Endothelial cell of umbilical vein (primary cell): ENCODE results near the gene GLRA1.

ENCODE experiments used
- EZH2 ChIP-seq: IDR thresholded peaks from 2 replicates; pipeline ENCODE4 v1.6.1; 2012; ENCODE audit warnings: borderline replicate concordance, low read depth, mild to moderate bottlenecking, moderate library complexity, low read length, inconsistent platforms; ENCODE audit not compliant: severe bottlenecking
- FOS ChIP-seq: IDR thresholded peaks from 2 replicates; pipeline ENCODE4 v1.6.1; 2011; ENCODE audit warnings: mild to moderate bottlenecking, low read length, moderate library complexity, borderline replicate concordance; ENCODE audit not compliant: insufficient read depth
- GATA2 ChIP-seq: IDR thresholded peaks from 2 replicates; pipeline ENCODE4 v1.7.0; 2011; ENCODE audit warnings: low read depth, mild to moderate bottlenecking, moderate library complexity, mixed read lengths, low read length; ENCODE audit not compliant: insufficient read length, insufficient read depth
- JUN ChIP-seq: IDR thresholded peaks from 2 replicates; pipeline ENCODE4 v1.6.1; 2011; ENCODE audit warnings: borderline replicate concordance, low read depth; ENCODE audit not compliant: insufficient read length, insufficient read depth
- MYC ChIP-seq: IDR thresholded peaks from one replicate; pipeline ENCODE4 v1.6.1; 2011; ENCODE audit warnings: mild to moderate bottlenecking, low read depth, low read length
- POLR2A ChIP-seq: IDR thresholded peaks from 2 replicates; pipeline ENCODE4 v1.6.1; 2012; ENCODE audit warnings: low read depth, mild to moderate bottlenecking, control low read depth, low read length
- POLR2AphosphoS5 ChIP-seq: IDR thresholded peaks from 2 replicates; pipeline ENCODE4 v1.6.1; 2012; ENCODE audit warnings: low read depth, mild to moderate bottlenecking, control low read depth, low read length, moderate library complexity; ENCODE audit not compliant: insufficient read depth
- TF ChIP-seq, protein P1 (sequence below), 2 donors: IDR thresholded peaks; 1 replicate in 1 of 2; 2 replicates in 1 of 2; pipeline ENCODE4 v1.5.1; 2011; ENCODE audit warnings: low read length in 2 of 2, mild to moderate bottlenecking in 2 of 2, moderate library complexity in 2 of 2, control low read depth in 1 of 2, inconsistent platforms in 1 of 2, low read depth in 1 of 2; ENCODE audit not compliant: insufficient read depth in 1 of 2; ENCODE audit errors: extremely low read depth in 1 of 2
- TF ChIP-seq, protein P2 (sequence below): IDR thresholded peaks from 2 replicates; pipeline ENCODE4 v1.6.1; 2011; ENCODE audit not compliant: insufficient read depth, insufficient read length

DNA sequence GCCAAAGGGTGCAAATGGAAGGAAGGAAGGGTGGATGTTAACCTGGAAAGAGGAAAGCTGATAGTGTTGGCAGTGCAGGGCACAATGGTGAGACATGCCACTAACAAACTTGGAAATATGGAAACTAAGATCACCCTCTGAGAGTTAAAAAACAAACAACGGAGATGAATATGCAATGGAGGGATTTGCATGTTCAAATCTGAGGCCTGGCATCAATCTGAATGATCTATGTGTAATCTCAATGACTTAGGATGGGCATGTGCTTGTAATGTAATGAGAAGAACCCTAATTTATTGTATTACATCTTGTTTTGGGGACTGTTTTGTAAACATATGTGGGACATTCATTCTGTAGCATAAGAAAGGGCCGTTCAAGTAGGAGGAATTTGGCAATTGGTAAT lies 54.4 kb downstream of the GLRA1 start:
- no peak for TF ChIP-seq POLR2A
- TF ChIP-seq, protein P1, sequence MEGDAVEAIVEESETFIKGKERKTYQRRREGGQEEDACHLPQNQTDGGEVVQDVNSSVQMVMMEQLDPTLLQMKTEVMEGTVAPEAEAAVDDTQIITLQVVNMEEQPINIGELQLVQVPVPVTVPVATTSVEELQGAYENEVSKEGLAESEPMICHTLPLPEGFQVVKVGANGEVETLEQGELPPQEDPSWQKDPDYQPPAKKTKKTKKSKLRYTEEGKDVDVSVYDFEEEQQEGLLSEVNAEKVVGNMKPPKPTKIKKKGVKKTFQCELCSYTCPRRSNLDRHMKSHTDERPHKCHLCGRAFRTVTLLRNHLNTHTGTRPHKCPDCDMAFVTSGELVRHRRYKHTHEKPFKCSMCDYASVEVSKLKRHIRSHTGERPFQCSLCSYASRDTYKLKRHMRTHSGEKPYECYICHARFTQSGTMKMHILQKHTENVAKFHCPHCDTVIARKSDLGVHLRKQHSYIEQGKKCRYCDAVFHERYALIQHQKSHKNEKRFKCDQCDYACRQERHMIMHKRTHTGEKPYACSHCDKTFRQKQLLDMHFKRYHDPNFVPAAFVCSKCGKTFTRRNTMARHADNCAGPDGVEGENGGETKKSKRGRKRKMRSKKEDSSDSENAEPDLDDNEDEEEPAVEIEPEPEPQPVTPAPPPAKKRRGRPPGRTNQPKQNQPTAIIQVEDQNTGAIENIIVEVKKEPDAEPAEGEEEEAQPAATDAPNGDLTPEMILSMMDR (IDR thresholded peaks at IDR 0.05; ENCODE audit: extremely low read depth in 1 of 2, insufficient read depth in 1 of 2, low read depth in 1 of 2, low read length in 2 of 2), result no peak
- no peak for TF ChIP-seq MYC
- no peak for TF ChIP-seq POLR2AphosphoS5
- no peak for TF ChIP-seq EZH2
- TF ChIP-seq, protein P2, sequence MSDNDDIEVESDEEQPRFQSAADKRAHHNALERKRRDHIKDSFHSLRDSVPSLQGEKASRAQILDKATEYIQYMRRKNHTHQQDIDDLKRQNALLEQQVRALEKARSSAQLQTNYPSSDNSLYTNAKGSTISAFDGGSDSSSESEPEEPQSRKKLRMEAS, result no peak
- TF ChIP-seq JUN, result no peak
- TF ChIP-seq FOS, result no peak
- TF ChIP-seq GATA2, result no peak
